ENCODE data around the gene CELA2B.

DNA sequence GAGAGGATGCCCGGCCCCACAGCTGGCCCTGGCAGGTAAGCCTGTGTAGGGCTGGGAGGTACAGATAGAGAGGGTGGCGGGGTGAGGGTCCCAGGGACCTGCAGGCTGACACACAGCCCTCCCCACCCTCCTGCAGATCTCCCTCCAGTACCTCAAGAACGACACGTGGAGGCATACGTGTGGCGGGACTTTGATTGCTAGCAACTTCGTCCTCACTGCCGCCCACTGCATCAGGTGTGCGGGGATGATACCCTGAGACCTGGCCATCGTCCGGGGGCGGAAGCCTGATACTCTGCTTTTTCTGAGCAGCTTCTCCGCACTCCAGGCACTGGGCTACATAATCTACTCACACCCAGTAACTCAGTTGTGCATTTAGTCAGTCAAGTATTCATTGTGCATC lies 35.5 kb upstream of the CELA2B start:
- no peak for TF ChIP-seq EZH2 (IDR thresholded peaks at IDR 0.05; ENCODE audit: low read depth)
- no peak for TF ChIP-seq CTCF (conservative IDR thresholded peaks at IDR 0.05)

All from PC-9 (cell line).